Measurements from ENCODE around the gene PDE4DIP.
"Not testable (repeated sequence)": the region's sequence is repeated elsewhere in the genome, so short reads cannot be mapped to it uniquely, and the experiment has no call there.

The PDE4DIP gene

GRCh38 chr1:148918836-148919447 lies 74.7 kb downstream of the PDE4DIP start:
- not testable (repeated sequence) for DNase-seq

DNA sequence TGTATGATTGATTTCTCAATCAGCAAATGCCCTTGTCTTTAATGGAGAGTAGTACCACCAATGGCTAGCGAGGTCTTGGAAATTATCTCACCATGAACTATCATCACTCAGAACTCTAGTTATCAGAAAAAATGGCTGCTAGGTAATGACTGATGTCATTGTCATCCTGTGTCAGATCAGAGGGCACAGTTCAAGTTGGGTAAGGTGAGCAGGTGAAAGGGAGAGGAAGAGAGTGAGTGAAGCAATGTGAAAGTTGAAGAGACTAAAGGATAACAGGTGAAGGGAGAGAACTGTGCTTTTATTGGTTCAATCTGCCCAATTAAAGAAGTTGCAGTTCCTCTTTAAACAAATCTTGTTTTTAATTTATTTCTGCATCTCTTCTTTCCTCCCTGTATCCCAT lies 76.8 kb downstream of the PDE4DIP start:
- DNase-seq = not testable (repeated sequence)

DNA sequence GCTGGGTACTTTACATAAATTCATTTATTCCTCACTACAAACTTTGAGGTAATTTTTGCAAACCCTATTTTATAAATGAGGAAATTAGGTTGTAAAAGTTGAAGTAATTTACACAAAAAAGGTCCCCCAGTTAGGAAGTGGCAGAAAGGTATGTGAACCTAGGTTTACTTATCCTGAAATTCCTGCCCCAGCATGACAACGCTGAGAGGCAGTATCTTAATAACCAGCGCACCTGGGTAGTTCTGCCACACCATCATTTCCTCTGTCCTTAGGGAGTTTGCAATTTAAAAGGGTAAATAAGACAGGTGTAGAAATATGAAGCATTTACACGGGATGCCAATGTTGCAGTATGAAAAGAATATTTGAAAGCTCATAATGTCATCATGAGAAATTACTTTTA lies 79.6 kb downstream of the PDE4DIP start:
- DNase-seq = not testable (repeated sequence)

GRCh38 chr1:148927645-148928044 lies 83.4 kb downstream of the PDE4DIP start:
- DNase-seq = not testable (repeated sequence)

DNA sequence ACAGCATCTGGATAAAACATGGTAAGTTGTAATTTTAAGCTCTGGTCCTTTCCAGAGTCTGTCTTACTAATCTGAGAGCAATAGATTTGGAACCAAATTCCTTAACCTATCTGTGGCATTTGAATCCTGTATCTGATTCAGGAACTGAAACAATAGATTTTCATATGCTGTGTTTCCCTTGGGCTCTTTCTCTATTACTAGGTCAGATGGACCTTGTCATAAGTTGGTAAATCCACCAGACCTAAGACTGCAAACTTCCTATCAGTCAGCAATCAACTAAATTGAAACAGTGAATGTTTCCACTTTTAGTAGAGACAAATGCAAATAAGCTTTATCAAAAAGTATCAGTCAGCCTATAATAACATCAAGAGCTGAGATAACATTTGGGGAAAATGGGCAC lies 85.0 kb downstream of the PDE4DIP start:
- DNase-seq = not testable (repeated sequence)

DNA sequence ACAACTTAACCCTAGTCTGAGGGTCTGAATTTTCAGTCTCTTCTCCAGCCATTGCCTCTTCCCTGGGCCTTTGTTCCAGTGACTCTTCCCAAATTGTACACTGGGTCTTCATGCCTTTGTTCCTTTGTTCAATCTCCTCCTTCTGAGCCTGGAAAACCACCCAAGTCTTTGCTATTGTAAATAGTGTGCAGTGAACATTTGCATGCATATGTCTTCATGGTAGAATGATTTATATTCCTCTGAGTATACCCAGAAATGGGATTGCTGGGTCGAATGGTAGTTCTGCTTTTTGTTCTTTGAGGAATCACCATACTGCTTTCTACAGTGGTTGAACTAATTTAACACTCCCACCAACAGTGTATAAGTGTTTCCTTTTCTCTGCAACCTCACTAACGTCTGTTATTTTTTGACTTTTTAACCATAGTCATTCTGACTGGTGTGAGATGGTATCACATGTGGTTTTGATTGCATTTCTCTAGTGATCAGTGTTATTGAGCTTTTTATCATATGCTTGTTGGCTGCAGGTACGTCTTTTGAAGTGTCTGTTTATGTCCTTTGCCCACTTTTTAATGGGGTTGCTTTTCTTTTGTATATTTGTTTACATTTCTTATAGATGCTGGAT lies 91.3 kb downstream of the PDE4DIP start:
- not testable (repeated sequence) for DNase-seq

- not testable (repeated sequence) for DNase-seq
These were observed 98.7 kb downstream of the PDE4DIP start for GRCh38 chr1:148942906-148943305.

- DNase-seq = not testable (repeated sequence)
These were observed 100.9 kb downstream of the PDE4DIP start for GRCh38 chr1:148945130-148945529.

DNA sequence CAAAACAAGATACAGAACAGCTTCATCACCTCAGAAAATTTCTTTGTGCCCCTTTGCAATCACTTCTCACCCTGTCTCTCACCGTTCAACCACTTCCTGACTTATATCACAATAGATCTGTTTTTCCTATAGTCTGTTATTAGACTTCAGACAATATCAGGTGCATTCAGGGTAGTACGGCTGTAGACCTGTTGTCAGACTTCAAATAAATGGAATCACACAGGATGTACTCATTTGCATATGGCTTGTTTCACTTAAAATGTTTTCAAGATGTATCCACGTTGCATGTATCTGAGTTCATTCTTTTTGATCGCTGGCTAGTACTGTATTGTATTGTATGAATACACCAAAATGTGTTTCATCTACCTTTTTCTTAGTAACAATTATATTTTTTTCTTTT lies 104.5 kb downstream of the PDE4DIP start:
- not testable (repeated sequence) for DNase-seq

- DNase-seq = peak in 36 of 51 donors; percentile 16 to 86 (median 56)
These were observed 107.4 kb downstream of the PDE4DIP start for GRCh38 chr1:148951336-148952227.

GRCh38 chr1:148952253-148952937 lies 108.2 kb downstream of the PDE4DIP start:
- not testable (repeated sequence) for DNase-seq

- peak in 17 of 51 donors; percentile 1 to 37 (median 9) for DNase-seq
These were observed 108.8 kb downstream of the PDE4DIP start for GRCh38 chr1:148952938-148953616.

DNA sequence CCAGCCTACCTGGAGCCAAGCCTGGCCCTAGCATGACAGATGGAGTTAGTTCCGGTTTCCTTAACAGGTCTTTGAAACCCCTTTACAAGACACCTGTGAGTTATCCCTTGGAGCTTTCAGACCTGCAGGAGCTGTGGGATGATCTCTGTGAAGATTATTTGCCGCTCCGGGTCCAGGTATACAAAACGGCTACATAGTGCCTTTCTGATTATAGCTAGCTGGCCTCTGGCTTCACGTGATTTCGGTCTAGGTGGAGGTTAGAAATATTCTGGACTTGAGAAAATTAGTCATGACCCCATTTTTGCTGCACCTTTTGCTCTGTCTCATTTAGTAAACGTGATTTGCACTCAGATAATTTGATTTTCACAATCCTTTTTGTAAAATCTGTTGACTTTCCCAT lies 109.5 kb downstream of the PDE4DIP start:
- DNase-seq = not testable (repeated sequence)

- DNase-seq = not testable (repeated sequence)
These were observed 114.1 kb downstream of the PDE4DIP start for GRCh38 chr1:148958343-148958742.

DNA sequence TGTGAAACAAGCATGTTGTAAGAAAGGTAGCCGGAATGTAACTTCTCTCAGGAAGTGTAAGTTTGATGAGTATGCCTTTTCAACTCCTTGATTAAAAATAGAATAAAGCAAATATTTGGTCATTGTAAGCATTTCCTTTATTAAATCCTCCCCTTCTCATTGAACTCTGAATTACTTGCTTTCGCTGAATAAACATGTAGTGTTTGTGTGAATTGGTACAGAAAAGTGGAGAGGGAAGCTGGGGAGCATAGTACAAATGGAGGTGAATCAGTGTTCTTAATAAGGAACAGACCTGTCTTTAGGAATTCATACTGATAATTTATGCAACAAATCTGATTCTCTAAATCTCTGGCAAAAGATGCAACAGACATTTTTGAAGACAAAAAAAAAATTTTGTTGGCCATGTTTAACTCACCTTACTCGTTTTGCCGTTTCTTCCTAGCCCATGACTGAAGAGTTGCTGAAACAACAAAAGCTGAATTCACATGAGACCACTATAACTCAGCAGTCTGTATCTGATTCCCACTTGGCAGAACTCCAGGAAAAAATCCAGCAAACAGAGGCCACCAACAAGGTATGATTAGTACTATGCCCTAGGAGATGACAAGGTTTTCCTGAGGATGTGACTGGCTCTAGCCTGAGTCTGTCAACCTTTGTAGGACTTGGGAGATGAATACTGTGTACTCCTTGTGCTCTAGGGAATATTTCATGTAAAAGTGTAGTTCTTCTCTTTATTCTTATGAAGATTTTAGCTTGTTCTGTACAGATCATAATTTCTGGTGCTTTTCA lies 116.2 kb downstream of the PDE4DIP start:
- DNase-seq = not testable (repeated sequence)

DNA sequence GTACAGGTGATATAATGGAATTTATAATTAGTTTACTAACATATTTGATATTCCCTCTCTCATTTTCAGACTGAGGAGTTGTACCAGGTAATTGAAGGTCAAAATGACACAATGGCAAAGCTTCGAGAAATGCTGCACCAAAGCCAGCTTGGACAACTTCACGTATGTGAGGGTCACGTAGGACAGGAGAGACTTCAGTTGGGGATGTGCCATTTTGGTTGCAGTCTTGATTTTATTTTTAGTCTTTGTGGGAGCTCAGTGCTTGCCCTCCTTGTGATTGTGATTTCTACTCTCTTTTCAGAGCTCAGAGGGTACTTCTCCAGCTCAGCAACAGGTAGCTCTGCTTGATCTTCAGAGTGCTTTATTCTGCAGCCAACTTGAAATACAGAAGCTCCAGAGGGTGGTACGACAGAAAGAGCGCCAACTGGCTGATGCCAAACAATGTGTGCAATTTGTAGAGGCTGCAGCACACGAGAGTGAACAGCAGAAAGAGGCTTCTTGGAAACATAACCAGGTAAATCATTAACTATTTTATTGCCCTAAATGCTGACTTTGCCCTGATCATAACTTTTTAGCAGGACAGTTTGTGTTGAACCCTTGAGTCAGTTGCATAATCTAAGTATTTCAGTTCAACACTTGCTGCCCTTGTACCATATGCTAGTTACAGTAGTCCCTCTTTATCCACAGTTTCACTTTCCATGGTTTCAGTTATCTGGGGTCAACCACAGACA lies 118.1 kb downstream of the PDE4DIP start:
- not testable (repeated sequence) for DNase-seq

- DNase-seq = not testable (repeated sequence)
These were observed 121.9 kb downstream of the PDE4DIP start for GRCh38 chr1:148966084-148966483.

DNA sequence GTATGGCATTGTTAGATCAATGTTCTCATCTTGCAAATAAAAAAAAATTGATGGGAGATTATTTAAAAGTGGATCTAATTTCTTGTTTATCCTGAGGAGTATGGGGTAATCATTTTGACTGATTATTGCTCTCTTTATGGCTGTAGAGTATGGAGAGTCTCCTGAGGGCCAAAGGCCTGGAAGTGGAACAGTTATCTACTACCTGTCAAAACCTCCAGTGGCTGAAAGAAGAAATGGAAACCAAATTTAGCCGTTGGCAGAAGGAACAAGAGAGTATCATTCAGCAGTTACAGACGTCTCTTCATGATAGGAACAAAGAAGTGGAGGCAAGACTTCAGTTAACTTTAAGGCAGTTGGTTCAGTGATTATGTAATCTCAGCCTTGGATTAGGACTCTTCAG lies 123.4 kb downstream of the PDE4DIP start:
- not testable (repeated sequence) for DNase-seq

GRCh38 chr1:148968682-148969081 lies 124.5 kb downstream of the PDE4DIP start:
- not testable (repeated sequence) for DNase-seq

All from hypothalamus (tissue), 51 donors.